Measurements from ENCODE around the gene PSMD6.
A peak's percentile ranks its signal among the peaks of the same experiment; 100 is the strongest.

The PSMD6 gene

GRCh38 chr3:64023187-64023860 lies at the start of gene PSMD6:
Gene PSMD6, minus strand, starts transcription at chr3:64023494. Its CDS starts 75 bp downstream, at chr3:64023419.
- peak; percentile 94 for DNase-seq

DNA sequence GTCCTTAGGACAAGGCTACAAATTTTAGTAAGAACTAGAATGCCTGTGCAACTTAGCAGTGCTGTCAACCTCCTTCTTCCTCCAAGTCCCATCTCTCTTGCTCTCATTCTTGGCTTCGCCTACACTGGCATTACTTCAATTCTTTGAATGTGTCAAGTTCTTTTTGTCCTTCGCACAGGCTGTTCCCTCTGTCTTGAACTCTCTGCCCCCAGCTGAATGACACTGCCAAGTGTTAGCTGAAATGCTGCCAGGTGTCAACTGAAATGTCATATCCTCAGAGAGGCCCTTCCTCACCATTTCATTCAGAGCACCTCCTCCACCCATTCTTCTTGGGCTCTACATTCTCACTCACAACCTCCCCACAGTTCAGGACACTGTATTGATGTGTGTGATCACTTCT lies 48.8 kb upstream of the PSMD6 start:
- DNase-seq: no peak

GRCh38 chr3:64070704-64071103 lies 47.4 kb upstream of the PSMD6 start:
- no peak for DNase-seq

GRCh38 chr3:64067506-64068346 lies 44.4 kb upstream of the PSMD6 start:
- DNase-seq: no peak

DNA sequence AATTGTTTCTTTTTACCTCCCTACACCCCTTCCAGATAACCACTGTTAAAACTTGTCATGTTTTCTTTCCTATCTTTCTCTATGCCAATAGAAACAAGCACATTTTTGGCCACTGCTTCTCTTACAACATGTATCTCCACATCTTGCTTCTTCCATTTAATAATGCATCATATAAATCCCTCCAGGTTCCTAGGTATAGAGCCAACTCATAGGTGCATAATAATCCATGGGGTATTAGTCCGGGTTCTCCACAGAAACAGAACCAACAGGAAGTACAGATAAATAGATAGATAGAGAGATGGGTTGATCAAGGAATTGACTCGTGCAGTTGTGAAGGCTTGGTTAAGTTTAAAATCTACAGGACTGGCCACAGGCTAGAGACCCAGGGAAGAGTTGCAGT lies 41.5 kb upstream of the PSMD6 start:
- no peak for DNase-seq

DNA sequence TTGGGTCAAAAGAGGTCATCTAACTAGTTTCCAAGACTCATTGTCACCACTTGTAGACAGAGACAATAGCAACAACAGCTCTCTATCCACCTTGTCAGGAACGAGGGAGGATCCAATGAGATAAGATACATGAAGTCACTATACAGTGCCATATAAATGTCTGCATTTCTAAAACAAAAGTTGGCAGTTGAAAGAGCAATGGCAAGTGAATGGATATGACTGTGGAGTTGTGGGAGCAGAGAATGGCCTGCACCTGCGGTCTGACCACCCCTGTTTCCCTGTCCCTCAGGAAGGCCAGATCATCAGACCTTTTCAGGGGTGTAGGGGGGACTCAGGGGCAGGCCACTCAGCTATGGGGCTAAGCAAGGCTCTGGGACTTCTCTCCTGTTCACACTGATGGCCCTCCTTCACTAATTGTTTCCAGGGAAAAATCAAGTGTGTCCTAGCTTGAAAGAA lies 40.7 kb upstream of the PSMD6 start:
- no peak for DNase-seq

DNA sequence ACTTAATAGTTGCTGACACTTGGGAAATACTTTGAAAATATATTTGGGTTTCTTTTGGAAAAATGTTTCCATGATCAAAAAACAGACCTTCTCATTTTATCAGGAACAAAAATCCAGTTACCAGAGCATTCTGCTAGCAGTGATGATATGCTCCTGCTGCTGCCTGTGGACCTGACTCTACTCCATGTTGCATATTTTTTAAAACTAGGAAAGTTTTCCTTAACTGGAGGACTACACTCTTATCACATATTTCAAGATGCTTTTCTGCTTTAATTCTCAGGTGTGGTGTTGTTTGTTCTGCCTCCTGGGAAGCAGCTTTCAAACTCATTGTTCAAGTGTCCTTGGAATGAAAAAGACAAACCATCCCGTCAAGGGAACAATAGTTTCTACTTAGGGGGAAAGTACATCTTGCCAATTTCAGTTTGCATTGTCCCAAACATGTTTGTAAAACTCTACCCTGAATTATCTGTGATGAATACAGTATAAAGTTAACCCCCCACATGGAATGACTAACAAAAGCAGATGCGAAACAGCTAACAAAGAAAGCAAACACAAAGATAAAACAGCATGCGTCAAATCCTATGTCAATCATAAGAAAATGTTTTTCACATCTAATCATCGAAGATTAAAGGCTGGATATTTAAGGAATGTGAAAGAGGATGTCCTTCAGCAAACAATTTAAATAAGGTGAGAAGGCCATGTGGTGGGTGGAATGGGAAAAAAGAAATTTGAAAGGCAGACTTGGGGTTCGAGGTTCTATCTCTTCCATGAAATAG lies 40.1 kb upstream of the PSMD6 start:
- no peak for DNase-seq

GRCh38 chr3:64061628-64062027 lies 38.3 kb upstream of the PSMD6 start:
- no peak for DNase-seq

DNA sequence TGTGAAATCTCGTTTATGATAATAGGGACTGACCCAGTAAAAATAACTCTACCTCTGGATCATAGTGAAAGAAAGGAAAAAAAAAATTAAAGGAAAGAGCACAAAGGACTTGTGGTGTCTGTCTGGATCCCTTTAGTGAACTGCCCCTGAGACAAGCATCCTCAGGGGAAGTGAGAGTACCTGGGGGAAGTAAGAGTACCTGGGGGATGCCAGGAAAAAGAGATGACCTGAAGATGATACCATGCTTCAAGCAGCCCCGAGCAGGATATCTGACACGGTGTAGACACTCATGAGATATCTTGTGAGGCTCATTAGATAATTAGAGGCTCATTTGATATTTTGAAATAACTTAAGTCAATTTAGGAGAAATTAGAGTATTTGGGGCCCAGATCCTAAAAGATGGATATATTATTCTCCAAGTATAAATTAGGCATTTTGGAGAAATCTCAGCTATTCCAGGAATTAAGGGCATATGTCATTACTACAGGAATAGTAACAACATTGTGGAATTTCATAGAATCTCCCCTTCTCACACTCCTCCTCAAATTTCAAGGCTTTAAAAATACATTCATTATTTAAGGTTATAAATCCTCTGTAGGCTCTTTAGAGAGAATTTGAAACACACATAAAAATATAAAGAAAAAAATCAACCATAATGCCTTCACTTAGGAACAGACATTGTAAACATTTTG lies 36.3 kb upstream of the PSMD6 start:
- DNase-seq: no peak

DNA sequence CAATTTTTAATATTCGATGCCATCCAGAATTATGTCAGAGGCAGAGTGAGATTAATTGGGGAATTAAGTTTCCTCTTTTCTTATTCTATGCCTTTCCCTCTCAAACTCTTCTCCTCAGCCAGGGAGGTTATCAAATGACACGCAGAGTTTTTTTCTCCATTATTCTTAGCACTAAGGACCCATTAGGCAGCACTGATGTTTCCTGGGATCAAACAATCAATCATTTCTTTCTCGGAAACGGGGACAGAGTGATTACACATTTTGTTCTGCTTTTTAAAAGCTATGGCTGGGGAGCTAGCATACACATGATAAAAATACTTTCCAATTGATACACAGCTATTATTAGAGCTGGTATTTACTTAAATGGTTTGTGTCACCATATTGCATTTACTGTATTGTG lies 35.3 kb upstream of the PSMD6 start:
- no peak for DNase-seq

- no peak for DNase-seq
Measured at GRCh38 chr3:64057231-64057630, 33.9 kb upstream of the PSMD6 start.

DNA sequence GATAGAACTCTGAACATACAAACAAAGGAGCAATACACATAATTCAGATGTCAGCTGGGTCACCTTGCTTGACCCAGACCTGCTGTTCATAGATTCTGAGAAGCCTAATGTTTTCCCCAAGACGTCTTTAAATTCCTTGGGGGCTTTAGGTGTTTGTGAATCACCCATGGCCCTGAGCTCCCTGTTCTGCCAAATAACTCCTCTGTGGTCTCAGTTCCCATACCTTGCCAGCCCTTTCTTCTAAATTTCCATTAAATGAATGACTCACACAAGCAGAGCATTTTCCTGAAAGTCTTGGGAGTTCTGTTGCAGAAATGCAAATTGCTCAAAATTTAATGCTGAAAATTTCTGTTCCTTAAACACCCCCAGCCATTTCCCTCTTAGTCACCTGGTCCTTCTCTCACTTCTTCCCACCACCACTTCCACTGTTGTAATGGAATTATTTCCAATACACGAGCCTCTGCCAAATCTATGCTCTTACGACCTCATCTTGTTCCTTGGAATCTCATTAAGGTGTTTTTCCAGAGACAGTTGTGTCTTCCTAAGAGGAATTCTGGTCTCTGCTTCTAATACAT lies 33.4 kb upstream of the PSMD6 start:
- DNase-seq: no peak

- DNase-seq: no peak
Measured at GRCh38 chr3:64055076-64055475, 31.8 kb upstream of the PSMD6 start.

GRCh38 chr3:64054488-64054887 lies 31.2 kb upstream of the PSMD6 start:
- no peak for DNase-seq

DNA sequence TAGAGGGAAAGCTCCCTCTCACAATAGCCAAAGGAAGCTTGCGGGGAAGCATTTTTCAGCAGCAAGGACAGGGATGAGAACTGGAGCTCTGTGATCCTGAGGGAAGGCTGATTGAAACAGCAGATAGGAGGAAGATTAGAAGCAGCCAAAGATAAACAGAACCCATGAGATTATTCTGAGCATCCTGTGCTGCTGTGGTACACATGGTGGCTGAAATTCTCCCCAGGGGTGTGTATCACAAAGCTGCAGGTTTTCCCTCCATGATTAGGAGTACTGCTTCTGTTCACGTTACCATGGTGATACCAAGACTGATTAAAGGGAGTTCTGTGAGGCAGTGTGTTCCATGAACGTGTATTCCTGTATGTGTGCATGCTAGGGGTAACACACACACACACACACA lies 30.3 kb upstream of the PSMD6 start:
- no peak for DNase-seq

DNA sequence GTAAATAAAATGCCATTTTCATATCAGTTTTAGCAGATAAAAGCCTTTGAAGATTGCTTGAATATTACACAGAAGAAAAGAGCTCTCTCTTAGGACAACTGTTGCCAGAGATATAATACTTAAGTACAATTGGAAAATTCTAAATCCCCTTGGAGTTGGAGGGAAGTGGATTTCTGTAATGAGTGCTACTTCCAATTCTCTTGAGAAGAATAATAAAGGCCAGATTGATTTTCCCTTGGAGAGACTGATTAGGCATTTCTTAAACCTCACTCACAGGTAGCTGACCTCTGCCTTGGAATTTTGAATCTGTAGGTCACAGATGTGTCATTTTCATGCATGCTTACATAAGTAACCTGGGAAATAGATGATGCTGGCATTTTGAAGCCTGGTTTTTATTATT lies 29.8 kb upstream of the PSMD6 start:
- DNase-seq: no peak

DNA sequence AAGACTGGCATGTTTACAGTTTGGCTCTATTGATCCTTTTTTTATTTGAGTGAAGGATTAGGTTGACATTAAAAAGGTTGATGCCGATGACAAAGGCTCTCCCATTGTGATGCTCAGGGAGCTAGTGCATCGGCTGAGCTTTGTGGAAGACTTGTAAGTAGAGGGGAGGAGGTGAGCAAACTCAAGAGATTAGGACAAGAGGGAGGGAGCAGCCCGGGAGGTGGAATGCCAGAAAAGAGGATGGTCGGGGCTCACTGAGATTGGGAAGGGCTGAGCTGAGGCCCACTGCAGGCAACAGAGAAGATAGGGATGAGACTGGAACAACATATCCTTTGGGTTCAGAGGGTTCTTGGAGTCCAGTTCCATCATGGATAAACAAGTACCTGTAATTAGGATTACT lies 26.5 kb upstream of the PSMD6 start:
- DNase-seq: no peak

DNA sequence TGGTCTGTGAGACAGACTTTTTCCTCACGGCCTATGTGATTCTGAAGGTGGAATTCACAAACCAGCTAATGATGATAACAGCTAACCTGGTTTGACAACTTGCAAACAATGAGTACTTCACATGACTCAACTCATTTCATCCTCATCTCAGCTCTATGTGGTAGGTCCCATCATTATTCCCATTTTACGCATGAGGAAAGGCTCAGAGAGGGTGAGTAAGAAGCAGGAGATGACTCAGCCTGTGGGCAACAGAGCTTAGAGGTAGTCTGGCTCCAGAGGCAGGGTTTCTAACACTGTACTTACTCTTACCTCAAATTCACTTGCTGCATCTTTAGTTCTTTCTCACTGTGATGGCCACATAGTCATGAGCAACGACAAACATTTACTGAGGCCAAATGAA lies 25.8 kb upstream of the PSMD6 start:
- no peak for DNase-seq

GRCh38 chr3:64048631-64049061 lies 25.4 kb upstream of the PSMD6 start:
- no peak for DNase-seq

DNA sequence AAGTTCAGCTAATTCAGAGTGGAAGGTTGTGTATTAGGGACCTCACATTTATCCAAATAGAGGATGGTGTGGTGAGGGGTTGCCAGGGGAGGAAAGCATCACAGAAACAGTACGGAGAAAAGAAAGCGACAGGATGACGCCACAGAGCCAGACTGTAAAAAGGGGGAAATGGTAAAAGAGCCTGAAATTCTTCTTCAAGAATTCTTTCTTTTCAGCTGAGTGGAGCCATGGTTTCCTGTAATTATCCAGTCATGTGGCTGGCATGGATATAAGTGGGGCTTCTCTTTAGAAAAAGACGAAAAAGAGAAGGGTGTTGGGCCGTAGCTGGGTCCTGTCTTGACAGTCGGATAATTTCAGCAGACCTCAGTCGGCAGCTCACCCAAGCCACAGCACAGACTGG lies 24.5 kb upstream of the PSMD6 start:
- DNase-seq: no peak

- no peak for DNase-seq
Measured at GRCh38 chr3:64046996-64047594, 23.8 kb upstream of the PSMD6 start.

GRCh38 chr3:64046592-64046991 lies 23.3 kb upstream of the PSMD6 start:
- no peak for DNase-seq

Measured in CD4-positive, alpha-beta T cell treated with Interleukin-10 for 1 hour (primary cell).